Colonic mucosa (tissue), 4 donors: ENCODE results near the gene RAB28. TPM values are rescaled to one million over a fixed set of nuclear protein-coding genes. Genes with fewer than 3 reads are reported as not detected.
"Not testable (repeated sequence)": the region's sequence is repeated elsewhere in the genome, so short reads cannot be mapped to it uniquely, and the experiment has no call there.

Experiments
- DNase-seq: peaks from one replicate; pipeline ENCODE4 v3.0.0-alpha.2; 2020
- H3K27ac ChIP-seq: fragments of 200-600 bp; one replicate; pipeline ENCODE4 v1.8.0; 2021
- H3K27me3 ChIP-seq: fragments of 200-600 bp; one replicate; pipeline ENCODE4 v1.8.0; 2021
- H3K36me3 ChIP-seq: fragments of 200-600 bp; one replicate; pipeline ENCODE4 v1.8.0; 2021
- H3K4me1 ChIP-seq: fragments of 200-600 bp; one replicate; pipeline ENCODE4 v1.8.0; 2021; ENCODE audit warnings: mild to moderate bottlenecking
- H3K4me3 ChIP-seq: fragments of 200-600 bp; one replicate; pipeline ENCODE4 v1.8.0; 2021
- H3K9ac ChIP-seq, 2 donors: one replicate each; pipeline ENCODE4 v1.7.0; 2013; ENCODE audit warnings: control low read depth in 2 of 2, low read depth in 2 of 2, low read length in 2 of 2
- H3K9me3 ChIP-seq: fragments of 200-600 bp; one replicate; pipeline ENCODE4 v1.8.0; 2021
- CTCF ChIP-seq: fragments of 200-600 bp; IDR thresholded peaks from one replicate; pipeline ENCODE4 v1.8.0; 2022; ENCODE audit warnings: antibody characterized with exemption, mild to moderate bottlenecking
- intact Hi-C: fragments of 100-400 bp; cut with DNase I; formaldehyde crosslinking; loops from one replicate; pipeline ENCODE4 v1.14.1; 2022
- total RNA-seq, 2 donors: library from RNA; stranded (reverse); fragmentation: NEBNext Ultra II Directional in 1 of 2; extraction: Animal tissue kit (Norgen Biotek cat#: 25700) in 1 of 2; gene quantifications; one replicate each; pipeline ENCODE4 v1.2.1, GENCODE V29; 2021
- donor health status: healthy.
- donor health status: DM: no; HTN: no; CAD: no.
- donor health status: DM: no; HTN: no; CAD: no.

The RAB28 gene
- total RNA-seq, 2 donors from 2014 or later = 13.0 to 13.3 TPM

GRCh38 chr4:13403833-13404232 lies 80.3 kb downstream of the RAB28 start:
- H3K9me3 ChIP-seq = no peaks in the 10 kb centered on the region
- intact Hi-C loops = no loop called here
- TF ChIP-seq CTCF = no peak
- no peak overlapping the region for H3K9ac ChIP-seq
- no peaks in the 10 kb centered on the region for H3K27me3 ChIP-seq
- no peak for DNase-seq
- H3K4me3 ChIP-seq = no peak overlapping the region
- H3K4me1 ChIP-seq = no peaks in the 10 kb centered on the region
- no peak overlapping the region for H3K27ac ChIP-seq
- no peaks in the 10 kb centered on the region for H3K36me3 ChIP-seq

- Histone ChIP-seq H3K36me3 (no peaks in the 10 kb centered on the region), H3K9me3 (no peaks in the 10 kb centered on the region), H3K4me3 (no peak overlapping the region), H3K27ac (no peak overlapping the region), H3K9ac (no peak overlapping the region), H3K4me1 (no peaks in the 10 kb centered on the region), H3K27me3 (no peaks in the 10 kb centered on the region)
- intact Hi-C loops = no loop called here
- DNase-seq = no peak
- TF ChIP-seq CTCF = no peak
Measured at GRCh38 chr4:13403326-13403725, 80.8 kb downstream of the RAB28 start.

GRCh38 chr4:13399257-13399656 lies 84.9 kb downstream of the RAB28 start:
- H3K9me3 ChIP-seq = no peaks in the 10 kb centered on the region
- no peak overlapping the region for H3K27ac ChIP-seq
- H3K9ac ChIP-seq = no peak overlapping the region
- no peaks in the 10 kb centered on the region for H3K36me3 ChIP-seq
- no peaks in the 10 kb centered on the region for H3K4me1 ChIP-seq
- no peaks in the 10 kb centered on the region for H3K27me3 ChIP-seq
- intact Hi-C loops = no loop called here
- no peak for DNase-seq
- TF ChIP-seq CTCF = no peak
- no peak overlapping the region for H3K4me3 ChIP-seq

- H3K4me1 ChIP-seq = no peaks in the 10 kb centered on the region
- H3K4me3 ChIP-seq = no peak overlapping the region
- H3K9ac ChIP-seq = no peak overlapping the region
- H3K36me3 ChIP-seq = no peaks in the 10 kb centered on the region
- H3K27me3 ChIP-seq = no peaks in the 10 kb centered on the region
- TF ChIP-seq CTCF = no peak
- intact Hi-C loops = no loop called here
- no peak for DNase-seq
- no peak overlapping the region for H3K27ac ChIP-seq
- no peaks in the 10 kb centered on the region for H3K9me3 ChIP-seq
Measured at GRCh38 chr4:13396161-13396560, 88.0 kb downstream of the RAB28 start.

- H3K27me3 ChIP-seq, H3K4me3 ChIP-seq, intact Hi-C loops, DNase-seq, H3K27ac ChIP-seq, H3K9me3 ChIP-seq, H3K36me3 ChIP-seq, H3K4me1 ChIP-seq, H3K9ac ChIP-seq: not testable (repeated sequence)
Measured at GRCh38 chr4:13389901-13390300, 94.2 kb downstream of the RAB28 start.

GRCh38 chr4:13386405-13387107 lies 97.6 kb downstream of the RAB28 start:
- Histone ChIP-seq H3K4me1 (no peaks in the 10 kb centered on the region), H3K9ac (no peak overlapping the region), H3K27me3 (no peaks in the 10 kb centered on the region), H3K36me3 (no peaks in the 10 kb centered on the region), H3K4me3 (no peak overlapping the region), H3K27ac (no peak overlapping the region), H3K9me3 (no peaks in the 10 kb centered on the region)
- DNase-seq = no peak
- TF ChIP-seq CTCF = no peak
- intact Hi-C loops = no loop called here
